GM12864 (cell line): ENCODE data around the gene SIDT1.
A peak's percentile ranks its signal among the peaks of the same experiment; 100 is the strongest.

Experiments used
- DNase-seq: peaks from one replicate; pipeline ENCODE4 v3.0.0-alpha.2; 2011; ENCODE audit warnings: low read depth
- H3K4me3 ChIP-seq: 2 replicates; pipeline ENCODE4 v1.5.1; 2011; ENCODE audit warnings: mild to moderate bottlenecking, low read depth, low read length, control low read depth
- CTCF ChIP-seq: IDR thresholded peaks from 2 replicates; pipeline ENCODE4 v1.5.1; 2011; ENCODE audit warnings: low read depth, mild to moderate bottlenecking, moderate library complexity, low read length, control low read depth, inconsistent platforms; ENCODE audit errors: missing control alignments

SIDT1 gene

DNA sequence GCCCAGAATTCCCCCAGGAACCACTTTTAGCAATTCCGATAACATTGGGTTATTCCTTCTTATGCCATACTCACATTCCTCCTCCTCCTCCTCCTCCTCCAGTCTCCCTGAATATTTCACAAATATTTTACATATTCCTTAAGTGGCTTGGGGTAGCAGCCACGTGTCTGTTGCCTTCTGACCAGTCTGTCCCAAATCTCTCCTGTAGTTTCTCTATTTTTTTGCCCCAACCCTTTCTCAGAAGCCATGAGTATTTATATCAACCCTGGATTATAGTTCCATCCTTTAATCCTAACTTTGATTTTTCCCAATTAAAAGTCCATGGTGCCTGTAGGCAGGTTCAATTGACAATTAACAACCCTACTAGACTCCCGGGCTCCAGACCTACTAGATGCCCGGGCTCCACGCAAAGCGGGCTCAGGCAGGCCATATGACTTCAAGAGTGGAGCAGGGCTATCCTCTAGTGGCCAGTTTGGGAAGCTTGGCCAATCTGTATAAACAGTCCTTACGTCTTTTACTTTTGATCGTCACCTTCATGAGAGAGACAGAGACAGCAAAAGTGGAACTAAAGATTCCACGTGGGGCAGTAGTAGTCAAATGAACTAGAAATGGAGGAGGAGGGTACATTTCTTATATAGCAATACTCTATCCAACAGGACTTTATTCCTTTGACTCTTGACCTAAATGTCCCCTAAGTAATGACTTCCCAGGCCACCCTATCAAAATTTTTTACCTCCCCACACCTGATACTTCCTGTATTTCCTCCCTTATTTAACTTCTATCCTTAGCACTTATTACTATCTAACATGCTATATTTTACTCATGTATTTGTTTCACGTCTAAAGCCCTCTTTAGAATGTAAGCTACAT, 94.4 kb downstream of the SIDT1 start:
- TF ChIP-seq CTCF = peak; percentile 74
- H3K4me3 ChIP-seq = no peak overlapping the region
- peak; percentile 31 for DNase-seq

DNA sequence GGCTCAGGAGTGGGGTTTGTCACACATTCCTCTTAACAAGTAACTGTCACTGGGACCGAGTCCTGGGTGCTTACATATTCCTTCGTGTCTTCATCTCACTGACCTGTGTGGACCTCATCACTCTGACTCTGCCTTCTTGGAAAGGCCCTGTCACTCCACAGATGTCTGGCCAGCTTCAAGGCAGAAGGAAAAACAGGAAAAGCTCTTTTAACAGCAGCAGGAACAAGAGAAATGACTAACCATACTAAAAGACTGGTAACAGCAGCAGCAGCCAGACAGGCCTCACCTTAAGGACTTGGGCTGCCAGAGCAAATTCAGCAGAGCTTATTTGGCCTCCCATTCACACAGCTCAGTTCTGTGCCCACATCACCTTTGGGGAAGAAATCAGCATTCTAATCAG, 96.0 kb downstream of the SIDT1 start:
- DNase-seq = no peak
- no peak for TF ChIP-seq CTCF
- no peak overlapping the region for H3K4me3 ChIP-seq

DNA sequence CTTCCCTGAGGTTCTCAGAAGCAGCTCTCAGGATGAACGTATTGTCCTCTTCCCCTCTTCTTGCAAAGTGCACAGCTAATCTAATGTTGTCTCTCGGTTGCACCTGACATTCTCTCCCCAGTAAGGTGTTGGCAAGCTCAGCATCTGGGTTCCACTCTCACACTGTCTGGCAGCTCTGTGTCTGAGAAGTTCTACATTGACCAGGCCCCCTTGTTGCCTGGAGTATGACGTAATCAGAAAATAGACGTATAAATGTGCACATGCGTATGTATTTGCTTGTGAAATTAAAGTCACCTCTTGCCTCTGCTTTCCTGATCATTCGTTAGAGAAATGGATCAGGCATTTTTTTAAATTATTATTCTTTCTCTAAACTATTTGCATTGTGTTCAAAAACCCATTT, 96.4 kb downstream of the SIDT1 start:
- TF ChIP-seq CTCF = no peak
- H3K4me3 ChIP-seq = no peak overlapping the region
- no peak for DNase-seq

- H3K4me3 ChIP-seq = no peak overlapping the region
- no peak for DNase-seq
- TF ChIP-seq CTCF = no peak
Observed at GRCh38 chr3:113629584-113630421, 97.4 kb downstream of the SIDT1 start.

DNA sequence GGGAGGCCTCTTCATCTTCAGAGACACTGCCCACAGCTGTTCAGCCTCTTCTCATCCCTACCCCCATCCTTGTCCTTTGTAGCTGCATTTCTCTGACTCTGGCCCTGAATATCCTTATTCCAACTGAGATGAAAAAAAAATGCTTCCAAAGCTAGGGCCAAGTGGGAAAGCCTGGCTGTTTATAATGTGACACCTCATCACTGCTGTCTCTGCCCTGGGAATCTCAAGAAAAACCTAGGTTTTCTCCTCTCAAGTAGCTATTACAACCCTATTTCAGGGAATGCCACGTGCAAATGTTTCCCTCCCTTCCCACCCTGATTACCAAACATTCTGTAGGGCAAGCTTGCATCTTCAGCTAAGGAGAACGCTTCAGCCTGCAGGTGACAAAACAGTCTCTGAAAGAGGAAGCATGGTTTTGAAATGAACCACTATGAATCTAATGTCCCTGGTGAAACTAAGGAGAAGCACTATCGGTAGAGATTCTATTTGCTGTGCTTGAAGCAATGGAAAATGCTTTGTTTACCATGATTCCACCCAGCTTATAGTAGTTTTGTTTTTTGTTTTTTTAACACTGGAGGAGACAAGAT, 98.7 kb downstream of the SIDT1 start:
- DNase-seq = peak; percentile 13
- no peak overlapping the region for H3K4me3 ChIP-seq
- TF ChIP-seq CTCF = no peak

DNA sequence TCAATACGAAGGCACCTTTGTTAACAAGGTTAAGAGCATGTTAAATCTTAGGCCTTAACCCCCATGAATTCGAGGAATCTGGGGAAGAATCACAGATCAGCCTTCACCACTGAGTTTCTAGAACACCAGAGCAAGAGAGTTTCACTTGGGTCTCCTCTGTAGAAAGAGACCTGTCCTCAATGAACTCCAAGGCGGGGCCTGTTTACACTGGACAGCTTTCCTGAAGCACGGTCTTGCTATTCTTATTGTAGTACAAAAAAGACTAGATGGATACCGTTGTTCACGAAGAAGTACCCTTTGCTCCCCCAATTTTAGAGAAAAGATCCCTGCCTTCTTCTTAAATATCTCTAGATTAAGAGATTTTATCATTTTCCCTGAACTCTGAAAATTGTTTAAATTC, 99.2 kb downstream of the SIDT1 start:
- no peak for TF ChIP-seq CTCF
- no peak for DNase-seq
- H3K4me3 ChIP-seq = no peak overlapping the region
